ENCODE results near the gene CDHR4. TPM values are rescaled to one million over a fixed set of nuclear protein-coding genes. Genes with fewer than 3 reads are reported as not detected.

Gene CDHR4
- total and polyA plus RNA-seq, 9 of the 15 experiments (the other 6 are each of a cell fraction or from before 2014, with no cell fraction given) = 0.21 TPM; not detected in 8

- TF ChIP-seq CBFA2T3 (IDR thresholded peaks at IDR 0.05) (no peak), ARID3A (IDR thresholded peaks at IDR 0.05; ENCODE audit: borderline replicate concordance, low read depth, low read length) (no peak), ZBED1 (IDR thresholded peaks at IDR 0.05) (peak; percentile 65; the same call in 1 of the 2 replicates)
Measured at GRCh38 chr3:49802719-49803464, 3.2 kb upstream of the CDHR4 start, which contains the start of gene INKA1 (continued).

- in situ Hi-C loops (cut with MboI) = no loop called here
- Histone ChIP-seq H3K9ac (ENCODE audit: insufficient read depth in 1 of 2, low read depth in 2 of 2, low read length in 2 of 2) (no peak overlapping the region), H4K20me1 (replicated peaks; ENCODE audit: control insufficient read depth, insufficient read depth, low read length) (no peaks in the 10 kb centered on the region), H3K79me2 (ENCODE audit: control insufficient read depth, insufficient read depth, low read length) (peaks cover 23% of the 10 kb centered on the region), H3K36me3 (ENCODE audit: control insufficient read depth, insufficient read depth, low read length) (peaks cover 9% of the 10 kb centered on the region; the same call in 2 of the 3 replicates), H3K27ac (ENCODE audit: extremely low read depth, low read depth, low read length) (no peak overlapping the region), H3K27me3 (ENCODE audit: control insufficient read depth in 2 of 2, insufficient read depth in 2 of 2, low read length in 2 of 2) (no peaks in the 10 kb centered on the region), H3K4me2 (ENCODE audit: insufficient read depth, low read length) (no peak overlapping the region), H3K9me1 (ENCODE audit: control insufficient read depth, insufficient read depth, low read length) (peaks cover 4% of the 10 kb centered on the region), H3K4me1 (replicated peaks in 1 of 2; ENCODE audit: control insufficient read depth in 2 of 2, insufficient read depth in 2 of 2, low read length in 2 of 2) (peaks cover 27 to 44% of the 10 kb centered on the region in 2 experiments; a peak in 4 of 5 replicates), H2AFZ (ENCODE audit: low read depth, low read length) (peak overlapping the region; percentile 88), H3K9me3 (replicated peaks; ENCODE audit: control insufficient read depth, insufficient read depth, low read depth, low read length) (no peaks in the 10 kb centered on the region), H3K4me3 (no peak overlapping the region)
- no TSS peak for BruUV-seq (replicated peaks)
- ATAC-seq (no peak), DNase-seq (ENCODE audit: extremely low read depth in 1 of 4, low spot score in 3 of 4) (no peak), FAIRE-seq (no peak)
- POLR2A ChIA-PET = interaction anchor here (0.7 kb wide), 1 partner anchor 389 kb away, joined by 3 read pairs; the partner anchor contains the start of gene TCTA
- 53% methylated on average over 2 of the region's 2 CpGs for WGBS (ENCODE audit: insufficient coverage, low coverage, missing lambda C conversion rate)
- CTCF ChIA-PET (ENCODE audit: low intra/inter-chr PET ratio) = interaction anchor here (2.0 kb wide), 1 partner anchor 38 kb away, joined by 9 read pairs; no protein-coding TSS in a partner anchor
- intact Hi-C loops (cut with micrococcal nuclease) = no loop called here
- TF ChIP-seq JUN (IDR thresholded peaks at IDR 0.05; ENCODE audit: borderline replicate concordance, low read depth, low read length) = no peak
- TF ChIP-seq JUN (CRISPR knock-in tag; IDR thresholded peaks at IDR 0.05; ENCODE audit: borderline replicate concordance) = no peak
- no peak for TF ChIP-seq PHF8 (IDR thresholded peaks at IDR 0.05; ENCODE audit: borderline replicate concordance, low read length)
- no peak for TF ChIP-seq HINFP (tag; conservative IDR thresholded peaks at IDR 0.05; ENCODE audit: low read depth)
- TF ChIP-seq ZNF561 (CRISPR knock-in tag; conservative IDR thresholded peaks at IDR 0.05) = no peak
- no peak for TF ChIP-seq MCM7 (IDR thresholded peaks at IDR 0.05)
- TF ChIP-seq KDM1A (IDR thresholded peaks at IDR 0.05) = peak; percentile 26 to 67; a peak in 3 of 4 replicates
- peak in 1 of 2 experiments; percentile 48; a peak in 1 of 4 replicates for TF ChIP-seq HDAC1 (IDR thresholded peaks at IDR 0.05)
- no peak for TF ChIP-seq SMARCB1 (IDR thresholded peaks at IDR 0.05; ENCODE audit: insufficient read length, low read depth)
- peak; percentile 33 for TF ChIP-seq PRDM10 (IDR thresholded peaks at IDR 0.05; ENCODE audit: partially characterized antibody)
- no peak for TF ChIP-seq HNRNPK (IDR thresholded peaks at IDR 0.05; ENCODE audit: low read depth, low read length, poor library complexity, severe bottlenecking)
Measured at GRCh38 chr3:49801160-49801559, 1.5 kb upstream of the CDHR4 start.
